ENCODE results near the gene RBM14. TPM values are rescaled to one million over a fixed set of nuclear protein-coding genes. Genes with fewer than 3 reads are reported as not detected.
"Not testable (repeated sequence)": the region's sequence is repeated elsewhere in the genome, so short reads cannot be mapped to it uniquely, and the experiment has no call there.

Gene RBM14
- total and polyA plus RNA-seq, 10 of the 15 experiments (the other 5 are each of a cell fraction or from before 2014, with no cell fraction given), result 5.4 to 140 (median 44.5) TPM

- no peak overlapping the region for H3K4me2 ChIP-seq (ENCODE audit: control insufficient read depth, insufficient read depth)
- RAD21 ChIA-PET (ENCODE audit: unreplicated experiment), result no interaction called here
Measured at GRCh38 chr11:66604155-66604554, 12.3 kb upstream of the RBM14 start.

GRCh38 chr11:66606608-66607007 lies 9.8 kb upstream of the RBM14 start:
- BruUV-seq (replicated peaks); in situ Hi-C loops (cut with MboI); DNase-seq (ENCODE audit: low read depth, low spot score); H3K27ac ChIP-seq (ENCODE audit: control insufficient read depth, insufficient read depth); FAIRE-seq; H4K20me1 ChIP-seq (ENCODE audit: control insufficient read depth, insufficient read depth); H3K79me2 ChIP-seq (ENCODE audit: control insufficient read depth, insufficient read depth, low read length); ATAC-seq; H3K9me3 ChIP-seq (replicated peaks; ENCODE audit: control insufficient read depth, insufficient read depth, low read length); H2AFZ ChIP-seq (ENCODE audit: control insufficient read depth, low read depth, low read length); H3K9ac ChIP-seq (ENCODE audit: control insufficient read depth, insufficient read depth, low read length); H3K36me3 ChIP-seq (ENCODE audit: control insufficient read depth in 2 of 2, insufficient read depth in 2 of 2, low read length in 1 of 2); H3K4me2 ChIP-seq (ENCODE audit: control insufficient read depth, insufficient read depth); intact Hi-C loops (cut with micrococcal nuclease; ENCODE audit: unreplicated experiment); H3K4me3 ChIP-seq; H3K27me3 ChIP-seq (replicated peaks in 1 of 2; ENCODE audit: control insufficient read depth in 2 of 2, insufficient read depth in 2 of 2, low read length in 1 of 2): not testable (repeated sequence)
- CTCF ChIA-PET, result interaction anchor here (0.7 to 4.5 kb wide), 7 partner anchors 11 to 71 kb away, joined by 3 to 21 read pairs (median 3); partner anchors contain the start of genes CCDC87, RBM4 and RBM4B
- POLR2A ChIA-PET, result interaction anchor here (1.1 to 1.5 kb wide), 2 partner anchors 11 to 14 kb away, joined by 4 to 6 read pairs; partner anchors contain the start of genes CCDC87 and CCS
- SMC1A ChIA-PET (ENCODE audit: uncharacterized antibody, unreplicated experiment), result interaction anchor here (0.7 to 1.1 kb wide), 2 partner anchors 11 to 13 kb away, joined by 3 to 4 read pairs; no protein-coding TSS in a partner anchor
- 98% methylated on average over 3 of the region's 3 CpGs for WGBS (ENCODE audit: insufficient coverage, insufficient replicate concordance, low lambda C conversion rate, missing lambda C conversion rate)
- peaks cover 27% of the 10 kb centered on the region for H3K4me1 ChIP-seq (ENCODE audit: control insufficient read depth, insufficient read depth, low read length)
- RAD21 ChIA-PET (ENCODE audit: unreplicated experiment), result interaction anchor here (0.8 kb wide), 1 partner anchor 270 kb away, joined by 3 read pairs; the partner anchor contains the start of gene RIN1

More at GRCh38 chr11:66604155-66604554, 12.3 kb upstream of the RBM14 start:
- intact Hi-C loops (cut with micrococcal nuclease; ENCODE audit: unreplicated experiment), result no loop called here
- Histone ChIP-seq H3K36me3 (ENCODE audit: control insufficient read depth in 2 of 2, insufficient read depth in 2 of 2, low read length in 1 of 2) (peaks cover 0 to 9% of the 10 kb centered on the region in 2 experiments; a peak in 3 of 4 replicates), H3K27me3 (replicated peaks in 1 of 2; ENCODE audit: control insufficient read depth in 2 of 2, insufficient read depth in 2 of 2, low read length in 1 of 2) (no peaks in the 10 kb centered on the region), H3K4me3 (no peak overlapping the region), H4K20me1 (ENCODE audit: control insufficient read depth, insufficient read depth) (no peaks in the 10 kb centered on the region), H2AFZ (ENCODE audit: control insufficient read depth, low read depth, low read length) (no peak overlapping the region), H3K4me1 (ENCODE audit: control insufficient read depth, insufficient read depth, low read length) (peaks cover 14% of the 10 kb centered on the region), H3K27ac (ENCODE audit: control insufficient read depth, insufficient read depth) (no peak overlapping the region), H3K9ac (ENCODE audit: control insufficient read depth, insufficient read depth, low read length) (no peak overlapping the region), H3K9me3 (replicated peaks; ENCODE audit: control insufficient read depth, insufficient read depth, low read length) (no peaks in the 10 kb centered on the region), H3K79me2 (ENCODE audit: control insufficient read depth, insufficient read depth, low read length) (no peaks in the 10 kb centered on the region)
- BruUV-seq (replicated peaks), result no TSS peak
- ATAC-seq (no peak), FAIRE-seq (no peak), DNase-seq (ENCODE audit: low read depth, low spot score) (no peak)
- WGBS (ENCODE audit: insufficient coverage, insufficient replicate concordance, low lambda C conversion rate, missing lambda C conversion rate), result 79% methylated on average over 5 of the region's 5 CpGs
- SMC1A ChIA-PET (ENCODE audit: uncharacterized antibody, unreplicated experiment), result no interaction called here
- CTCF ChIA-PET, result no interaction called here
- TF ChIP-seq TCF12 (IDR thresholded peaks at IDR 0.05; ENCODE audit: low read depth, low read length) (no peak), SREBF1 (IDR thresholded peaks at IDR 0.05; ENCODE audit: low read length) (no peak), BACH1 (IDR thresholded peaks at IDR 0.05; ENCODE audit: borderline replicate concordance) (no peak), E2F4 (IDR thresholded peaks at IDR 0.05; ENCODE audit: low read depth, low read length) (no peak), BCL11A (IDR thresholded peaks at IDR 0.05; ENCODE audit: low read depth, low read length) (no peak), SMC3 (IDR thresholded peaks at IDR 0.05; ENCODE audit: borderline replicate concordance, low read length) (no peak), SUPT20H (IDR thresholded peaks at IDR 0.05; ENCODE audit: borderline replicate concordance, control insufficient read depth, low read depth, low read length) (no peak), HDAC6 (IDR thresholded peaks at IDR 0.05; ENCODE audit: unreplicated experiment) (no peak), SIX5 (IDR thresholded peaks at IDR 0.05; ENCODE audit: low read depth, low read length, severe bottlenecking) (no peak), CREM (IDR thresholded peaks at IDR 0.05; ENCODE audit: low read depth) (no peak), SUZ12 (IDR thresholded peaks at IDR 0.05; ENCODE audit: unreplicated experiment) (no peak), TCF3 (IDR thresholded peaks at IDR 0.05; ENCODE audit: borderline replicate concordance, insufficient read depth, low read depth, low read length) (no peak)
- POLR2A ChIA-PET, result no interaction called here
- in situ Hi-C loops (cut with MboI), result no loop called here
